Activated T-cell treated with anti-CD3 and anti-CD28 coated beads, Interleukin-2, amount 50 U/mL, for 4 hours (primary cell): ENCODE results near the gene RGS13. TPM values are rescaled to one million over a fixed set of nuclear protein-coding genes. Genes with fewer than 3 reads are reported as not detected.

Experiments used
- ATAC-seq, 2 donors: fragments of 200-7000 bp; cut with Tn5 transposase; one replicate each; pipeline ENCODE4 v1.10.0; 2021
- DNase-seq: peaks from one replicate; pipeline ENCODE4 v3.0.0-alpha.2; 2020
- H3K27me3 Mint-ChIP-seq: one replicate; pipeline ENCODE4 v1.8.0; 2021; ENCODE audit warnings: low read depth, mixed read lengths
- H3K36me3 Mint-ChIP-seq: one replicate; pipeline ENCODE4 v1.8.0; 2022; ENCODE audit warnings: mixed read lengths; ENCODE audit not compliant: insufficient read depth
- H3K4me1 Mint-ChIP-seq: one replicate; pipeline ENCODE4 v1.8.0; 2021; ENCODE audit warnings: low read depth, mixed read lengths
- H3K4me3 Mint-ChIP-seq: one replicate; pipeline ENCODE4 v1.8.0; 2021; ENCODE audit warnings: mild to moderate bottlenecking, moderate library complexity, mixed read lengths
- H3K9me3 Mint-ChIP-seq: one replicate; pipeline ENCODE4 v1.8.0; 2021; ENCODE audit warnings: mixed read lengths
- total RNA-seq, 3 donors: library from RNA; stranded (reverse); gene quantifications; one replicate each; pipeline ENCODE4 v1.2.1, GENCODE V29; 2021

RGS13 gene, protein sequence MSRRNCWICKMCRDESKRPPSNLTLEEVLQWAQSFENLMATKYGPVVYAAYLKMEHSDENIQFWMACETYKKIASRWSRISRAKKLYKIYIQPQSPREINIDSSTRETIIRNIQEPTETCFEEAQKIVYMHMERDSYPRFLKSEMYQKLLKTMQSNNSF
- total RNA-seq = not detected

DNA sequence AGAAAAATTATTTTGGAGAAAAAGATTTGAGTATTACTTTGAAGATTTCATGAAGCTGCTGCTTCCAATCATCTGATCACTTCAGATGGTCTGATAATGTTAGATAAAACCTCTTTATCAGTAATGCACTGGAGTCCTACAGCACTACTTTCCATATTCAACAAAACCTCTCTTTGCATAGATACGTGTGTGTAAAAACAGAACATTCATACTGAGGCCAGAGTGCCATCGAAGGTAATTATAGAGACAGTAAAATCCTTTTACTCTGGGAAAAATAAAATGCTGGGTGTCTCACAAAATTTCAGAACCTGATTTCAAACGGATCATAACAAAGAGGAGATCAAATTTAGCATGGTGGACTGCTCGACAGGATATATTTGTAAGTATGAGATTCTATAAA, at the start of gene RGS13:
Gene RGS13 (plus strand): TSS at position 209 of the 400 bp plus-strand sequence. CDS start 8,188 bp downstream, outside the sequence.
- ATAC-seq = no peak
- Mint-ChIP-seq H3K36me3 (no peaks in the 10 kb centered on the region), H3K4me3 (no peak within 1 kb of the TSS), H3K27me3 (peaks cover 2% of the 10 kb centered on the region), H3K9me3 (no peaks in the 10 kb centered on the region), H3K4me1 (peaks cover 11% of the 10 kb centered on the region)
- no peak for DNase-seq

DNA sequence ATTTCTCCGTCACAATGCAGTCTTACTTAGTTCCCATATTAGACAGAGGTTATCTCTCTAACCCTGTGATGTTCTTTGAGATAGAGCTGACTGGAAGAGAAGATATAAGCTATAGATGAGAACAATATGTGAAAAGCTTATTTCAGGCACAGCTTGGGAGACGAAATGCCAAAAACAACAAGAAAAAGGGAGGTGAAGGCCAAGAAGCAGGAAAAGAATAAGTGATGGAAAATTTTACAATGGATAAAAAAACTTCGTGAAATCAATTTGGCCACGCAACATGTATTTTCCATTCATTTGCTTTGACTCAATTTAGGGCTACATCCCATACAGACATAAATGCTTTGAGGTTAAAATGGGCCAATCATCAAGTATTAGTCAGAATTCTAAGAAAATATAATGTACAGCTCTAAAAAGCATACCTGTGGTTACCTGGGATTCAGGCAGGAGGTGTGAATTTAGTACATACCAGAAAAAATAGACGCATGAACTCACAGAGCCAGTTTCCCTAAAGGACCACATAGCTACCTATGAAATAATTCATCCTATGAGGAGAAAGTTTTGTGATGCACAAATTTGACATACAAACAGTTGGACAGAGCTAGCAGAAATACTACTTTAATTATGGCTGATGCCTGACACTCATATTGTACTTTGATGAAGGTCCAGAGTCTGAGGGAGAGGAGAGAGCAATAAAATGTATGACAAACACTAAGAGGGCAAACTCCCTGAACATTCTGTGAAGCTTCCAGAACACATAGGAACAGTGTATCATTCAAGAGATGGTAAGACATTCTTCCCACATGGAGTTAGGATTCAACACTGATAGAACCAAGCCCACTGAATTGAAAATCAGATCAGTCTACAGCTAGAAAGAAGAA, 48.3 kb upstream of the RGS13 start:
- Mint-ChIP-seq H3K27me3 (peaks cover 1% of the 10 kb centered on the region), H3K9me3 (no peaks in the 10 kb centered on the region), H3K4me1 (no peaks in the 10 kb centered on the region), H3K4me3 (no peak overlapping the region), H3K36me3 (no peaks in the 10 kb centered on the region)
- ATAC-seq = no peak
- DNase-seq = no peak

DNA sequence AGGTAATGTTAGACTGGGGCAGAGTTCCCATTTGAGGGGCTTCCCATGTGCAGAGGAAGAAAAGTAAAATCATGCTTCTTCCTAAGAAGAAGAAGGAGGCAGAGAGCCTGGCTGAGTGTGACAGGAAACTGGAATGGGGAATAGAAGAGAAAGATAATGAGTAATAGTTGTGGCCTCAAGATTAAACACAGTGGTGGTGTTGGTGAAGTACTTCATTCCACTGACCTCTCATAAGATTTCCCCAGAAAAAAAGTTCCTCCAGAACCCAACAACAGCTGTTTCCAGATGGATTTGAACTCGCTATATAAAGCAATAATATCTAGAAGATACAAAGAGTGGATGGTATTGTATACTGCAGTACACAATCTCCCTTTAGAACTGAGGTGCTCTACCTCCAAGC, 47.4 kb upstream of the RGS13 start:
- Mint-ChIP-seq H3K36me3 (no peaks in the 10 kb centered on the region), H3K9me3 (no peaks in the 10 kb centered on the region), H3K4me1 (no peaks in the 10 kb centered on the region), H3K27me3 (no peaks in the 10 kb centered on the region), H3K4me3 (no peak overlapping the region)
- DNase-seq (no peak), ATAC-seq (no peak)

DNA sequence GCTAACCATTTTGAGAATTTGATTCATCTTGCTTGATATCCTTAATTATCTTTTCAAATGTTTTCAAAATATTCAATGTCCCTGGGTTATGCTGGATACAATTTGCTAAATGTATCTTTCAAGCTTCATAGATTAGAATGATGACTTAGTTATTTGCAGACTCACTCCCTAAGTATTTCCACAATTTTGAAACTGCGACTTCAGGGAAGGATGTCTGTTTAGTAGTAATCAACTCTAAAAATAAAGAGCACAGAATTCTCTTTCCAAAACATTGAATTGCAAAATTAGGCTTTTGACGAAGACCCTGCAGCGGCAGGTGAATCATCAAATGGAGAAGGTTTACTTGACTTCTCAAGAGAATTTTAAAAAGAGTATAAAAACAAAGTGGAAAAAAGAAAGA, 46.1 kb upstream of the RGS13 start:
- H3K36me3 Mint-ChIP-seq = no peaks in the 10 kb centered on the region
- no peak overlapping the region for H3K4me3 Mint-ChIP-seq
- ATAC-seq (no peak), DNase-seq (no peak)
- no peaks in the 10 kb centered on the region for H3K27me3 Mint-ChIP-seq
- no peaks in the 10 kb centered on the region for H3K4me1 Mint-ChIP-seq
- H3K9me3 Mint-ChIP-seq = no peaks in the 10 kb centered on the region

DNA sequence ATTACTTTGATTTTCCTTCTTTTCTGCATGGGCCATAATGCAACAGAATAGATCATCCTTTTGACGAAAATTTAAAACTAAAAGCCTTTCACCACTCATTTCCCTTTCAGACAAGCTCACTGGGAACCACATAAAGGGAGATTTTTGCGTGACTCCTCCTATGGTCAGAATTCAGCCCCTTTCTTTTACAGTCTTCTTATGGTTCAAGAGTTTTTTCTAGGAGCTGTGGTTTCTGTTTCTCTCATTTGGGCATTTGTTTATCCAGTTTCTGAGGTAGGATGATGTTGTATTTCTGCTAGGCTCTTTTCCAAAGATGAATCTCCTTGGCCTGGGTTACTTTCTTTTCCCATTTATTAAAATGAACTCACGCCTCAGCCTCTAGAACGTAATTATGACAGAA, 43.4 kb upstream of the RGS13 start:
- DNase-seq = no peak
- H3K9me3 Mint-ChIP-seq = no peaks in the 10 kb centered on the region
- no peak for ATAC-seq
- H3K27me3 Mint-ChIP-seq = peaks cover 2% of the 10 kb centered on the region
- H3K36me3 Mint-ChIP-seq = no peaks in the 10 kb centered on the region
- no peak overlapping the region for H3K4me3 Mint-ChIP-seq
- no peaks in the 10 kb centered on the region for H3K4me1 Mint-ChIP-seq

DNA sequence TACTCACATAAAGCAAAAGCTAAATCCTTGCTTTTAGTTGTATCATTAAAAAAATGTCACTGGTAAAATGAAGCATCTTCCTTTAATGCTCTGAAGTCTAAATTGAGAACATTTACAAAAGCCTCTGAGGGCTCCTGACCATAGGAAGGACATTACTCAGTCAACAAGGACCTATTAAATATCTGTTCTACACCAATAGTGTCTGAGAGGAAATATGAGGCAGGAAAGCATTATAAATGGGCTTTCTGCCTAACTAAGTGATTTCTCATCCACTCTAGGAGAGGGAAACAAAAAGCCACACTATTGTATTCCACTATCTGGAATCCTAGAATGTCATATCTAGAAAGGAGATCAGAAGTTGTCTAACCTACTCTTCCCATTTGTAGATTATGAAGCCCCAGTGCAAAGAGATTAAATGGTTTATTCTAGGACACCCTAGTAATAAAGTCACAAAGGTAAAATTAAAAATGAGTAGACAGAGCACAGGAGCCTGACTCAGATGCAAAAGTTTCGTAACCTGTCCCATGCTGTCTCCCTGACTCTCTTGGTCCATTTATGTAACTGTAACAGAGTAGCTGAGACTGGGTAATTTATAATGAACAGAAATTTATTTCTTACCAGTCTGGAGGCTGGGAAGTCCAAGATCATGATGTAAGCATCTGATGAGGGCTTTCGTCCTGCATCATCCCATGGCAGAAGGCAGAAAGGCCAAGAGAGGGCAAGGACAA, 42.8 kb upstream of the RGS13 start:
- Mint-ChIP-seq H3K27me3 (peaks cover 2% of the 10 kb centered on the region), H3K4me1 (no peaks in the 10 kb centered on the region), H3K4me3 (no peak overlapping the region), H3K9me3 (no peaks in the 10 kb centered on the region), H3K36me3 (no peaks in the 10 kb centered on the region)
- no peak for DNase-seq
- no peak for ATAC-seq

DNA sequence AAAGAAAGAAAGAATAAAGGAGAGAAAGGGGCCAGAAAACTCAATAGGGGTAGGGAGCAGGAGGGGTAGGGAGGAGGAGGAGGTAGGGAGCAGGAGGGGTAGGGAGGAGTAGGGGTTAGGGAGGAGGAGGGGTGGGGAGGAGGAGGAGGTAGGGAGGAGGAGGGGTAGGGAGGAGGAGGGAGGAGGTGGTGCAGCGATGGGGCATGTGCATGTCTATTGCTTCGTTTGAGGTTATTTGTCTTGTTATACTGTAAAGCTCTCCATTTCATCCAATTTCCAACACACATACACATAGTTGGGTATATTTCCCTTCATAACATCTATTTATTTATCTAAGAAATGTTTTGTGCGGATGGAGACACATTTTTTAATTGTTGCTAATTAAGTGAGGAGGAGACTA, 40.6 kb upstream of the RGS13 start:
- peaks cover 7% of the 10 kb centered on the region for H3K4me1 Mint-ChIP-seq
- H3K36me3 Mint-ChIP-seq = no peaks in the 10 kb centered on the region
- no peak for ATAC-seq
- no peaks in the 10 kb centered on the region for H3K9me3 Mint-ChIP-seq
- peaks cover 2% of the 10 kb centered on the region for H3K27me3 Mint-ChIP-seq
- no peak overlapping the region for H3K4me3 Mint-ChIP-seq
- no peak for DNase-seq

DNA sequence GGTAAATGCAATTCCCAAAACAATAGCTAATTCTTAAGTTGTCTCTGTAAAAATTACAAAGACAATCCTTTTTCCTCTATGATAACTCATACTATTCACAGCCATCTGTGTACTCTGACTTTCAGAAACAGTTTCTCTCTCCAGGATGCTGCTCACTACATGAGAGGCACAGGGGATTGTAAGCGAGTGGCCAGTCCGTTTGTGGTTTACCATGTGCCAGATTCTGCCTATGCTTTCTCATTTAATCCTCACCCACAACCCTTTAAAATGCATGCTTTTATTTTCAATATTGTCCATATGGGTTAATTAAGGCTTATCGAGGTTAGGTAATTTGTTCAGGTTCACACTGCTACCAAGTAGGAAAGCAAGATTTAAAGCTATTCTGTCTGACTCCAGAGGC, 37.4 kb upstream of the RGS13 start:
- no peak for ATAC-seq

DNA sequence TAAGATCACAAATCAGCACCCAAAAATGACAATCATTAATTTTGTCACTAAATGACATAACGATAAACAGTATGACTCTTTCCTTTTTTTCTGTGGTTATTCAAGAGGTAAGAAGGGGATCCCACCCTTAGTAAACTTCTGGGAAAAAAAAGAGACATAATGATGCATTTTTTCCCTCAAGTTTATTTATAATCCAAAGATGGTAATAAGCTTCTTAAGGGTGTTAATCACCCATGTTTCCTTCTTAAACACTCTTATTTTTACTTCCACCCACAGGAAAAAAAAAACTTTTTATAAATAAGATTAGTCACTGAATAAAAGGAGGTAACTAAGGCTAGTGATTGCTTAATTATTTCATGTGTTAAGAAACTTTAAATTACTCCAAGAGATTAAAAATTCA, 35.7 kb upstream of the RGS13 start:
- Mint-ChIP-seq H3K27me3 (peaks cover 2% of the 10 kb centered on the region), H3K36me3 (no peaks in the 10 kb centered on the region), H3K4me1 (peaks cover 38% of the 10 kb centered on the region), H3K9me3 (no peaks in the 10 kb centered on the region), H3K4me3 (no peak overlapping the region)
- ATAC-seq (peak; percentile 35 to 53), DNase-seq (no peak)

More for the DNA sequence above, 37.4 kb upstream of the RGS13 start:
- no peak for DNase-seq
- Mint-ChIP-seq H3K4me1 (peaks cover 36% of the 10 kb centered on the region), H3K27me3 (peaks cover 2% of the 10 kb centered on the region), H3K4me3 (no peak overlapping the region), H3K9me3 (no peaks in the 10 kb centered on the region), H3K36me3 (no peaks in the 10 kb centered on the region)

DNA sequence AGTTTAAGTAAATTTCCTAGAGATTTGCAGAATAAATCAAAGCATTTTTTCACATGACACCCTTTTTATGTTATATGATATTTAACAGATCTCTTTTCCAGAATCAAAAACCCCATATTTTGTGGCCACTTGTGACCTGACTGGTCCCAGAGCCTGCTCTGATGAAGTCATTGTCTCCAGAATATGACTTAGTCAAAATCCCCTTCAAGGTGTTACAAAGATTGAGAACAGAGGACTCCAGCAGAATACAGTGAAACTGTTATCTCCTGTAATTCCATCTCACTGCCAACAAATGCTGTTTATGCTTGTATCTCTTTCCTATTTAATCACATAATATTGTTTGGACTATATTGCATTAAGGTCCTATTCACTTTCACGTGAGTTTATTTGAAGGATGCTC, 34.8 kb upstream of the RGS13 start:
- H3K36me3 Mint-ChIP-seq = no peaks in the 10 kb centered on the region
- H3K4me3 Mint-ChIP-seq = peak overlapping the region; percentile 23
- DNase-seq = no peak
- peak; percentile 64 to 72 for ATAC-seq
- H3K9me3 Mint-ChIP-seq = no peaks in the 10 kb centered on the region
- peaks cover 2% of the 10 kb centered on the region for H3K27me3 Mint-ChIP-seq
- peaks cover 38% of the 10 kb centered on the region for H3K4me1 Mint-ChIP-seq

DNA sequence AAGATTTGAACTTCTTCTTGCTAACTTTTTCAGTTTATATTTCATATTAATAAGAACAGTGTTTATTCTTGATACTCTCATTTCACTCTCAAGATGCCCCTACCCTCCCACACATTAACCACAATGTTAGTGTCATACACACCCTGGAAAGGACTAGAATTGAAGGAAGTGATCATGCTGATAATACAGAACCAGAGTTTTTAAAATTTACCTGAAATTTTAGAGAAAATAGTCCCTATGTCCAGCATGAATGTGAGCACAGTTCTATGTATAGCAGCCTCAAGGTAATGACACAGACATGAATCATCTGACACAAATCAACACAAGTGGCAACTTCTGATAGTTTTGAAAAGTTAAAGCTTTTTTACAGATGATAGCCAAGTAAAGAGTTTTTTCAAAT, 34.4 kb upstream of the RGS13 start:
- Mint-ChIP-seq H3K4me1 (peaks cover 38% of the 10 kb centered on the region), H3K36me3 (no peaks in the 10 kb centered on the region), H3K4me3 (no peak overlapping the region), H3K9me3 (no peaks in the 10 kb centered on the region), H3K27me3 (peaks cover 2% of the 10 kb centered on the region)
- no peak for DNase-seq
- ATAC-seq = peak in 1 of 2 donors; percentile 39

DNA sequence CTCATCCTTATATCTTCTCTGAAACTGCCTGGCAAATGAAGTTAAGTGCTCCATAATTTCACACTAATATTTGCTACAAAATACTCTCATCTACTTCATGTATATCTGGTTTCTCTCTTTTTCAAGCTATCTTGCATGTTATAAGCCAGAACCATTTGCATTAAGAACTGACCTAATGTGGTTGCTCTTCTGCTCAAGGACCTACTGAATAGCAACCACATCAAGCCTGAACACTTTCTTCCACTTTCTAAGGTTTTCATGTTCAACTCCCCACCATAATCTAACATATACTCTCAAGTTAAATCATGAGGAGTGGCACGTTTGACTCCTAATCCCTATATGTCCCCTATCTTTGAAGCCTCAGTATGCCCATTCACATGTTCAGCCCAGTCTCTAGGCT, 33.2 kb upstream of the RGS13 start:
- DNase-seq = no peak
- Mint-ChIP-seq H3K36me3 (no peaks in the 10 kb centered on the region), H3K4me3 (no peak overlapping the region), H3K9me3 (no peaks in the 10 kb centered on the region), H3K4me1 (peaks cover 38% of the 10 kb centered on the region), H3K27me3 (no peaks in the 10 kb centered on the region)
- no peak for ATAC-seq

DNA sequence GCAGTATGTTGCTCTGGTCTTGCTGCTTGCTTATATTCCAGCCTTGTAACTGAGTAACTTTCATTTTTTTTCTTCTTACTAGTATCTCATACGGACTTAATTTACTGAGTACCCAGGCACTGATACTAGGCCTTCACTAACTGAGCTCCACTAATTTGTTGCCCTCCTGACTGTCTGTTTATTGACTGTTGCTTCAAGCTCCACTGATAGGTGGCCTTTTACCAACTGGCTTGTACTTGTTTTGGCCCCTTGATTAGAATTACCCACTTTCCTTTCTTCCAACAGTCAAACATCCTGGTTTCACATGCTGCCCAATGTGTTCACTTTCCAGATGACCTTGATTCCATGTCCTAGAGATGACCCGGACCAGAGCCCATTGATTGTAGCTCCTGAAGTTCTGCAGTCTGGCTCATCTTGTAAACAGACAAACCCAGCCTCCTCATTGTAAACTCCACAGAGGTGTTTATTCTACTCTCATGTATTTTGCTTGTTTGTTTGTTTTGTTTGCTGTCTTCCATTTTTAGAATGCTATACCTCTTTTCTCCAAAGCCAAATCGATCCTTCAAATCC, 32.6 kb upstream of the RGS13 start:
- H3K36me3 Mint-ChIP-seq = no peaks in the 10 kb centered on the region
- H3K9me3 Mint-ChIP-seq = no peaks in the 10 kb centered on the region
- no peak overlapping the region for H3K4me3 Mint-ChIP-seq
- H3K27me3 Mint-ChIP-seq = no peaks in the 10 kb centered on the region
- DNase-seq (no peak), ATAC-seq (no peak)
- peaks cover 38% of the 10 kb centered on the region for H3K4me1 Mint-ChIP-seq

DNA sequence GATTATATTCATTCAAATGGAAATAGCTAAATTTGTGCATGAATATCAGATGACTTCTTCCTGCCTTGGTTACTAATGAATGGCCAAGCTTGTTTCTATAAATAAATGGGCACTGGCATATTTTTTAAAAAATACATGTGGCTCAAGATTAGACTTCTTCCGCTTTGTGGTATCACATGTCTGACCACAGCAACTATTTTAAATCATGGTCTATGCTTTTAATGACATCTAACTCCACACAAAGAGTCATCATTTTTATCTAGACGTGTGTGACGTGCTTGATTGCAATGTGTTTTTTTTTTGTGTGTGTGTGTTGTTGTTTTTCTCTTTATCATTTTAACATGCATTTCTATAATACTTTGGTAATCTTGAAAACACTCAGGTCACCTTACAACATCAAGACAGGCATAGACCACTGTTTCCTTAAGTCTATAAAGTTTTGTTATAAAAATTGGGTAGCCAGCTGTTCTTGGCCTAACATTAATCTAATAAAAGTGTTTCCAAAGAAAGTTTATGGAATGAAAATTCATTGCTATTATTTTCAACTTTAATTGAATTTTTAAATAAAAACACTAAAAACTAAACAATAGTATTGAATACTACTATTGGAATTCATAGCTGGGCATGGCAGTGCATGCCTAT, 30.8 kb upstream of the RGS13 start:
- ATAC-seq = no peak
- H3K4me1 Mint-ChIP-seq = peaks cover 48% of the 10 kb centered on the region

More for the DNA sequence above, 30.8 kb upstream of the RGS13 start:
- Mint-ChIP-seq H3K9me3 (no peaks in the 10 kb centered on the region), H3K27me3 (no peaks in the 10 kb centered on the region), H3K4me3 (no peak overlapping the region), H3K36me3 (no peaks in the 10 kb centered on the region)
- no peak for DNase-seq
